Measurements from ENCODE around the gene ASXL3. TPM values are rescaled to one million over a fixed set of nuclear protein-coding genes. Genes with fewer than 3 reads are reported as not detected.

ASXL3 gene
- polyA plus RNA-seq, 3 donors = 6.0 to 6.9 (median 6.6) TPM

DNA sequence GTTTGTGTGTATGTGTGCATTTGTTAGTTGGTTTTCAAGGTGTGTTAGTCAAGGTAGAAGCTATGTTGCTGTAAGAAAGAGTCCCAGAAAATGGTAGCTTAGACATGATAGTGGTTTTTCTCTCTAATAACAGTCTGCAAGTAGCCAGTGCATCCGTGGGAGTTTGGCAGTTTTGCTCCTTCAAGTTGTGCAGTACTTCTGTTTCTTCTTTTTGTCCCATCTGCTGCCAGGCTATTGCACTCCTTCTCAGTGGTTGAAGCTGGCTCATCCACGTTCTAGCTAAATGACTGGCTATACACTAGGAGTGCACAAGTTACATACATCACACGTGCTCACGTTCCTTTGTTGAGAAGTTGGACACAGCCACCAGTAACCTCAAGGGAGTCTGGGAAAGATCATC is 134.7 kb downstream of the ASXL3 start:
- DNase-seq (ENCODE audit: low read depth in 3 of 3, low spot score in 2 of 3) = no peak

DNA sequence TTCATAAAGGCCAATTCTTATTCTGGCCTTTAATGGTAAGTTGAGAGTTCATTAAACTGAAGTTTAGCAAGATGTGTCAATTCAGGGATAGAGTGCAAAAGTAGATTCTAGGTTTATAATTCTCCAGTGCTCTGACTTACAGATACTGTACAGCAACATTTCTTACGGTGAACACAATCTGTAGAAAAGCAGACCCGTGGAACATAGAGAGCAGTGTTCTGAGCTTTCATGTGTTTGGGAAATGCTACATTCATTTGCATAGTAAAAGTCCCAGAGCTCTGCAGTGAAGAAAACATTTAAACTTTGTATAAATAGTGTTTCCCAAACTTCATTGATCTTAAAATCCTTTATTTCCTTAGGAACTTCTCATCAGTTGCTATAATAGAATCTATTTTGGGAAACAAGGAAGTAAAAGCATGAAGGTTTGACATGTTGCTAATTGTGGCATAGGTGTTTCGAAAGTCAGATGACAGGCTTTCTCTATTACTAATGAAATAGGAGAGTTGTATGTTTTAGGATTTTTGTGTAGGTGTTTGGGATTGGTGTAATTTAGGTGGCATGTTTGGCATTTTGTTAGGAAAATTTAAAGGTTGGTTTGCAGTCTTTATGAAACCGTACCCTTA is 138.2 kb downstream of the ASXL3 start:
- DNase-seq (ENCODE audit: low read depth in 3 of 3, low spot score in 2 of 3) = no peak

- DNase-seq (ENCODE audit: low read depth in 3 of 3, low spot score in 2 of 3) = no peak
These were observed 139.3 kb downstream of the ASXL3 start for GRCh38 chr18:33717339-33717738.

- DNase-seq (ENCODE audit: low read depth in 3 of 3, low spot score in 2 of 3) = no peak
These were observed 142.1 kb downstream of the ASXL3 start for GRCh38 chr18:33720133-33720532.

DNA sequence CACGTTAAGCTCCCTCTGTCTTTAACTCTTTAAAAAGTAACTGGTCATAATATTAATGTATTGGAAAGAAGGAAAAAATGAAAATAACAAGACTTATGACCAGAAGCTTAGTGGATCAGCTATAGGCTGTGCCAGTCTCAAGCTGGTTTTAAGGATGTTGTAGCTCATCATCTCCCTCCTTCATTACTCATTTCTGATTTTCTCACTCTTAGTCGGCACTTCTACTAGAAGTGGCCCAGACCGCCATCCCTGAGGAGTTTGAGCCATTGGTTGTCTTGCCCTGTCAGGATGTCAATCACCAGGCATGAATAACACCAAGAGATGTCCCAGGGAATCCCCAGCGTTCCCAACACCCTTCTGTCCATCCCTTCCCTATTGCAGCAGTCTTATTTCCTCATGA is 151.5 kb downstream of the ASXL3 start:
- DNase-seq (ENCODE audit: low read depth in 3 of 3, low spot score in 2 of 3) = no peak

- no peak for DNase-seq (ENCODE audit: low read depth in 3 of 3, low spot score in 2 of 3)
These were observed 155.4 kb downstream of the ASXL3 start for GRCh38 chr18:33733376-33733775.

GRCh38 chr18:33735428-33735827 is 157.4 kb downstream of the ASXL3 start:
- DNase-seq (ENCODE audit: low read depth in 3 of 3, low spot score in 2 of 3) = no peak

GRCh38 chr18:33741760-33742159 is 163.7 kb downstream of the ASXL3 start:
- DNase-seq (ENCODE audit: low read depth in 3 of 3, low spot score in 2 of 3) = no peak

GRCh38 chr18:33744032-33744697 is 166.1 kb downstream of the ASXL3 start:
- DNase-seq (ENCODE audit: low read depth in 3 of 3, low spot score in 2 of 3) = no peak

DNA sequence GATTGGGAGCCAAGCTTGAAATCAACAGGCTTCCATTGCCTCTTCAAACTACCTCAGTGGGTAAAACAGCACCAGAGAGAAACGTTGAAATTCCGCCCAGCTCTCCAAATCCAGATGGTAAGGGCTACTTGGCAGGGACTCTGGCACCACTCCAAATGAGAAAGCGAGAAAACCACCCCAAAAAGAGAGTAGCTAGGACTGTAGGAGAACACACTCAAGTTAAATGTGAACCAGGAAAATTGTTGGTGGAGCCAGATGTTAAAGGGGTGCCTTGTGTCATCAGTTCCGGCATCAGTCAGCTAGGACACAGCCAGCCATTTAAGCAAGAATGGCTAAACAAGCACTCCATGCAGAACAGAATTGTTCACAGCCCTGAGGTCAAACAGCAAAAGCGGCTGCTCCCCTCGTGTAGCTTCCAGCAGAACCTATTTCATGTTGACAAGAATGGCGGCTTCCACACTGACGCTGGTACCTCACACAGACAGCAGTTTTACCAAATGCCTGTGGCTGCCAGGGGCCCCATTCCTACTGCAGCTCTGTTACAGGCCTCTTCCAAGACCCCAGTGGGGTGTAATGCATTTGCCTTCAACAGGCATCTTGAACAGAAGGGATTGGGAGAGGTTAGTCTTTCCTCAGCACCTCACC is 167.3 kb downstream of the ASXL3 start:
- DNase-seq (ENCODE audit: low read depth in 3 of 3, low spot score in 2 of 3) = no peak

DNA sequence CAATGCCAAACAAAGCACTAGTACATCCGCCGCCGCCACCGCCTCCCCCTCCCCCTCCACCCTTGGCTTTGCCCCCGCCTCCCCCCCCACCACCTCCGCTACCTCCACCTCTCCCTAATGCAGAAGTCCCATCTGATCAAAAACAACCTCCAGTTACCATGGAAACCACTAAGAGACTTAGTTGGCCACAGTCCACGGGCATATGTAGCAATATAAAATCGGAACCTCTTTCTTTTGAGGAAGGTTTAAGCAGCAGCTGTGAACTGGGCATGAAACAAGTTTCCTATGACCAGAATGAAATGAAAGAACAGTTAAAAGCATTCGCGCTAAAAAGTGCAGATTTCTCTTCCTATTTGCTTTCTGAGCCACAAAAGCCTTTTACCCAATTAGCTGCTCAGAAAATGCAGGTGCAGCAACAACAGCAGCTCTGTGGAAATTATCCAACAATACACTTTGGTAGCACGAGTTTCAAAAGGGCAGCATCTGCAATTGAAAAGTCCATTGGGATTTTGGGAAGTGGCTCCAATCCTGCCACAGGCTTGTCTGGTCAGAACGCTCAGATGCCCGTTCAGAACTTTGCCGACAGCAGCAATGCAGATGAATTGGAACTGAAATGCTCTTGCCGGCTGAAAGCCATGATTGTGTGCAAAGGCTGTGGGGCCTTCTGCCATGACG is 168.0 kb downstream of the ASXL3 start:
- DNase-seq (ENCODE audit: low read depth in 3 of 3, low spot score in 2 of 3) = no peak

DNA sequence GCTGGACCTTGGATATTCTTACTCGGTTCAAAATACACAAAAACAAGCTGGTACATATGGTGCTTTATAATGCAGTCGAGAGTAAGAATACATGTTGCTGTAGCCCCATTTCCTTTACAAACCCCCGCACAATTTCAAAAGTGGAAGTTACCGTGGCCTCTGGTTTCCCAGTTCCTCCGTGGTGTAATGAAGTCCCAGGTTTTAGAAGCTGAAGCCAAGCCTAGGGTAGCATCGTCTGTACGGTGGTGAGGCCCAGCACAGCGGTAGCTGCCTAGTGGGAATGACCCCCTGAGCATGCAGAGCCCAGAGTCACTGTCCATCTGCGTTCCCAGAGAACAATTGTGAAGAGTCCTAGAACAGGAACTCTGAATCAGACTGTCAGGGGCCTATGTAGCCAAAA is 171.8 kb downstream of the ASXL3 start:
- DNase-seq (ENCODE audit: low read depth in 3 of 3, low spot score in 2 of 3) = no peak

DNA sequence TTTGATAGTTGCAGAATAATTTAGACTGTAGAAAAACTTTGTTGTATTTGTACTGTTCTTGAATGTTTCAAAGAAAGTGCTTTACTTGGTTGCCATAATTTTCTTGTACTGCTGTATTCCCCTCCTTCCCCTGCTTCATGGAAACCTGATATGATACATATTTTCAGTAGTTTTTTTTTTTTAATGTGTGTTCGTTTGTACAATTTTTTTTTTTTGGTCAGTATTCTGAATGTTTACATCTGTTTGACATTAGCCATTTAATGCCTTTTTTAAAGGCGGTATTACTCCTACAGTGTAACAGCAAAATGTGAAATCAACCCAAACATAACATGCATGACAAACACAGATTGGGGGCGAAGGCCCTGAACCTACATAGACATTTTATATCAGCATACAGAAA is 172.3 kb downstream of the ASXL3 start:
- DNase-seq (ENCODE audit: low read depth in 3 of 3, low spot score in 2 of 3) = no peak

- no peak for DNase-seq (ENCODE audit: low read depth in 3 of 3, low spot score in 2 of 3)
These were observed 173.7 kb downstream of the ASXL3 start for GRCh38 chr18:33751613-33752221.

GRCh38 chr18:33755391-33755790 is 177.4 kb downstream of the ASXL3 start:
- no peak for DNase-seq (ENCODE audit: low read depth in 3 of 3, low spot score in 2 of 3)

DNA sequence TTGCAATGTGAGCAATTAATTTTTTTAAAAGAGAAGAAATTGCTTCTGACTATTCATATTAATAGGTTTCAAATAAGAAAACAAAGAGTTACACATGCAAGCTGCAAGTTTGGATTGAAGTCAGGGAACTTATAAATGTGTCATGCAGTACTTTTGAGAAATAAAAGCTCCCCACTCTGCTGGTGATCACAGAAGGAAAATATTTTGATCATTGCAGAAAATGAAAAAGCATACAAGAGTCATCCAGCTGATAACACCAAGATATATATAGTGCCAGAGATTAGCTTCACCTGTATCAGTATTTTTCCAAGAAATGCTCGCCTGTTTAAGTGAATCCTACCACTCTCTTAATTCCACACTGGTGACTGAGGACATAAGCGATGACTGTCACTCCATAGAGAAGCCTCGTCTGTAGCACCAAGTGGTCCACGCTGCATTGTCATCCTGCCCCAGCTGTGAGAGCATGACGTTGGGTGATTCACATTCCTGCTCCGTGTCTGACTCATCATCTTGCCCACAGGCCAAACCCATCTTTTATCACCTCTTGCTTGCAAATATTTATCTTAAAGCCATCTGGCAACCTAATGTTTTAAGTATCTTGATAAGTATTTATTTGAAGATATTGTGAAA is 178.0 kb downstream of the ASXL3 start:
- no peak for DNase-seq (ENCODE audit: low read depth in 3 of 3, low spot score in 2 of 3)

DNA sequence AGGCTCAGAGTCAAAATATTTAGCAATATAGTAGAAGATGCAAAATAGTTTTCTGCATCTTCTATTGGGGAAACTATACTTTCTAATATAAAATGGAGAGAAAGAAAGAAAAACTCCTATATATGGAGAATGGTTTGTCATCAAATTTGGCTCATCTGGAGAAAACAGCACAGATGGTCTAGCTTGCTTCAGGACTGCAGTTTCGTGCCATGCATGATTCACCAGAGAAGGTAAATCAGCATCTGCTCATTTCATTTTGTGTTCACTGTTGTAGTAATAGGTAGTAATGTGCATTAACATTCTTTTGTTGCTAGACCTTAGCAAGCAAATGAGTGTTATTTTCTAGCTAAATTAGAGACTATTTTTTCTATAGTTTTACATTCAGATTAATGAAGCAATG is 179.0 kb downstream of the ASXL3 start:
- DNase-seq (ENCODE audit: low read depth in 3 of 3, low spot score in 2 of 3) = no peak

GRCh38 chr18:33761363-33761762 is 183.3 kb downstream of the ASXL3 start:
- DNase-seq (ENCODE audit: low read depth in 3 of 3, low spot score in 2 of 3) = no peak

DNA sequence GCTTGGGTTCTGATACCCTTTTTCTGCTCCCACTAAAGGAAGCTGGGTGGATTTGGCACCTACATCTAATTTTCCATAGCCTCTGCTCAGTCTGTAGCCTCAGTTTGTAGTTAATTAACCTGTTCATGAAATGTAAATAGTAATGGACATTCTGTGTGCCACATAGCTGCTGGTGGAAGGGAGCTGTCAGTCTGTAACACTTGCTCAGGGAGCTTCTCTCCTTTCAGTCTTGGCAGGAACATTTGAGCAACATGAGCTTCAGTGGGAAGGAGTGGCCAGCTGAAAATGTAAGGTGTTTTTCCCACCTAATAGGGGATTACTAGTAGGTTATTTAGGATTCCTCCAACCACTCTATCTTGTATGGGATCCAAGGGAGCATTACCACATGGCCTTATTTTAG is 203.4 kb downstream of the ASXL3 start:
- DNase-seq (ENCODE audit: low read depth in 3 of 3, low spot score in 2 of 3) = no peak

Measured in right renal cortex interstitium (tissue), 3 donors.